Measurements from ENCODE around the gene CLEC3B. TPM values are rescaled to one million over a fixed set of nuclear protein-coding genes. Genes with fewer than 3 reads are reported as not detected.
"Not testable (repeated sequence)": the region's sequence is repeated elsewhere in the genome, so short reads cannot be mapped to it uniquely, and the experiment has no call there.

The CLEC3B gene
- total and polyA plus RNA-seq, 3 donors from 2014 or later: 86.6 to 198 (median 88.8) TPM

- no peaks in the 10 kb centered on the region for H3K36me3 ChIP-seq (ENCODE audit: low read depth, missing control alignments)
- DNase-seq: no peak
- no peak overlapping the region for H3K27ac ChIP-seq
- H3K4me3 ChIP-seq: no peak overlapping the region
- WGBS, 2 donors: 89 to 91% methylated on average over 3 of the region's 3 CpGs
- H3K9me3 ChIP-seq: no peaks in the 10 kb centered on the region
- H3K4me1 ChIP-seq: no peaks in the 10 kb centered on the region
- TF ChIP-seq CTCF (IDR thresholded peaks at IDR 0.05) (no peak), POLR2A (IDR thresholded peaks at IDR 0.05) (no peak)
- intact Hi-C loops (cut with DNase I; ENCODE audit: low total_unique reads): no loop called here
- no peaks in the 10 kb centered on the region for H3K27me3 ChIP-seq
These were observed 41.8 kb downstream of the CLEC3B start for GRCh38 chr3:45067941-45068340.

- no peak overlapping the region for H3K4me3 ChIP-seq
- H3K9me3 ChIP-seq: no peaks in the 10 kb centered on the region
- H3K27ac ChIP-seq: no peak overlapping the region
- TF ChIP-seq POLR2A (IDR thresholded peaks at IDR 0.05) (no peak), CTCF (IDR thresholded peaks at IDR 0.05) (no peak)
- H3K4me1 ChIP-seq: no peaks in the 10 kb centered on the region
- H3K36me3 ChIP-seq (ENCODE audit: low read depth, missing control alignments): no peaks in the 10 kb centered on the region
- no peak for DNase-seq
- intact Hi-C loops (cut with DNase I; ENCODE audit: low total_unique reads): no loop called here
- H3K27me3 ChIP-seq: no peaks in the 10 kb centered on the region
These were observed 45.0 kb downstream of the CLEC3B start for GRCh38 chr3:45071075-45071474.

- Histone ChIP-seq H3K4me1 (no peaks in the 10 kb centered on the region), H3K9me3 (no peaks in the 10 kb centered on the region), H3K4me3 (no peak overlapping the region), H3K27me3 (no peaks in the 10 kb centered on the region), H3K36me3 (ENCODE audit: low read depth, missing control alignments) (no peaks in the 10 kb centered on the region), H3K27ac (no peak overlapping the region)
- DNase-seq: no peak
- WGBS, 2 donors: 86 to 90% methylated on average over 10 to 11 of the region's 11 CpGs
- intact Hi-C loops (cut with DNase I; ENCODE audit: low total_unique reads): no loop called here
- no peak for TF ChIP-seq POLR2A (IDR thresholded peaks at IDR 0.05)
- no peak for TF ChIP-seq CTCF (IDR thresholded peaks at IDR 0.05)
These were observed 49.9 kb downstream of the CLEC3B start for GRCh38 chr3:45075821-45076625.

- H3K9me3 ChIP-seq; H3K36me3 ChIP-seq (ENCODE audit: low read depth, missing control alignments); H3K4me3 ChIP-seq; DNase-seq; intact Hi-C loops (cut with DNase I; ENCODE audit: low total_unique reads); H3K27me3 ChIP-seq; H3K27ac ChIP-seq; H3K4me1 ChIP-seq: not testable (repeated sequence)
- 96 to 100% methylated on average over 1 of the region's 1 CpG for WGBS, 2 donors
These were observed 52.2 kb downstream of the CLEC3B start for GRCh38 chr3:45078256-45078655.

- H3K36me3 ChIP-seq (ENCODE audit: low read depth, missing control alignments): no peaks in the 10 kb centered on the region
- H3K4me1 ChIP-seq: peaks cover 5% of the 10 kb centered on the region
- TF ChIP-seq CTCF (IDR thresholded peaks at IDR 0.05) (peak in 1 of 3 experiments; percentile 18), POLR2A (IDR thresholded peaks at IDR 0.05) (no peak)
- H3K9me3 ChIP-seq: no peaks in the 10 kb centered on the region
- no peaks in the 10 kb centered on the region for H3K27me3 ChIP-seq
- H3K4me3 ChIP-seq: no peak overlapping the region
- intact Hi-C loops (cut with DNase I; ENCODE audit: low total_unique reads): no loop called here
- DNase-seq: peak; percentile 42
- 76 to 79% methylated on average over 8 of the region's 8 CpGs for WGBS, 2 donors
- no peak overlapping the region for H3K27ac ChIP-seq
These were observed 52.9 kb downstream of the CLEC3B start for GRCh38 chr3:45078910-45079522.
